Muscle of arm (tissue), 12 donors: ENCODE data around the gene SMYD1. TPM values are rescaled to one million over a fixed set of nuclear protein-coding genes. Genes with fewer than 3 reads are reported as not detected.
A peak's percentile ranks its signal among the peaks of the same experiment; 100 is the strongest.

ENCODE experiments used
- DNase-seq: peaks from one replicate; pipeline ENCODE4 v3.0.0-alpha.2; 2013
- polyA plus RNA-seq, 12 donors: library from polyadenylated mRNA; unstranded; fragments of 120-200 nt; gene quantifications; one replicate each; pipeline ENCODE4 v1.2.1, GENCODE V29; 2013; ENCODE audit not compliant: insufficient read length in 12 of 12

Gene SMYD1
- polyA plus RNA-seq, 12 donors = 94.9 to 405 (median 332) TPM

DNA sequence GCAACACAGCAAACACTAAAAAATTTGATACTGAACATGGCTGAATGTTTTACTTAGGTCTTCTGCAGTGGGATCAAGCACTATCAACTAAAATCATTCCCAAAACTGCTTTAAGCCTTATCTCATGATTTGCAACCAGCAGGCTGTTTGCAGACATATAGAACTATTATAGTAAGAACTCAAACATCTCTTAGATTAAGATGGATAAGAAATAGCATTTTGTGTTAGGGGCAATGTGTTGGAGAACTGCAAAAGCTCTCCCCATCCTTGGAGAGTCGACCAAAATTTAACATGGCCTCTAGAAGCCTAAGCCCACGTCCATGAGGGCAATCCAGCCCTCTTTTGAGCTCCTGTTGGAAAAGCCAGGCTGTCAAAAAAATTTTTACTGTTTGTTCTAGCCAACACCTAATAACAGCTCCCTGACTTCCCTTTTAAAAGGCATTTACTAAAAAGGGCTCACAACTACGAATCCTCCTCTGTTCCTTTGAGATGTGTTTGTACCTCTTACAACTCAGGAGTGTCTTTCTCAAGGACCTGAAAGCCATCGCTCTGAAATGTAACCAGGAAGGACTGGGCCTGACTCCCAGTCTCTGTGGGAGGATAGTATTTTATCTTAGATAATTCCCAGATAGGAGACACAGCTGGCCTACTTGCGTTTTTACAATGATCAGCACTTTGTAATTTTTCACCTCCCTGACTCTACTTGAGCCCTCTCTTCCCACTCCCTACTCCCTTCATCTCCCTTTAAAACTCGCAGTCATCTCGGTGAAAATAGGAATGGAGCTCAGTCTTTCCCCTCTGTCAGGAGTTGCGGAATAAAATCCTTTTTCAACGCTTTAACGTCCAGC is 13.5 kb upstream of the SMYD1 start:
- no peak for DNase-seq

GRCh38 chr2:88054782-88055370 is 12.7 kb upstream of the SMYD1 start:
- peak; percentile 53 for DNase-seq

GRCh38 chr2:88055371-88056128 is 12.1 kb upstream of the SMYD1 start, which contains the start of gene KRCC1:
TSS of gene KRCC1 (minus strand) at chr2:88055783. CDS start at chr2:88028563, 27,220 bp downstream.
- peak; percentile 95 for DNase-seq

GRCh38 chr2:88057437-88057844 is 10.2 kb upstream of the SMYD1 start:
- no peak for DNase-seq

GRCh38 chr2:88058191-88058590 is 9.4 kb upstream of the SMYD1 start:
- no peak for DNase-seq

DNA sequence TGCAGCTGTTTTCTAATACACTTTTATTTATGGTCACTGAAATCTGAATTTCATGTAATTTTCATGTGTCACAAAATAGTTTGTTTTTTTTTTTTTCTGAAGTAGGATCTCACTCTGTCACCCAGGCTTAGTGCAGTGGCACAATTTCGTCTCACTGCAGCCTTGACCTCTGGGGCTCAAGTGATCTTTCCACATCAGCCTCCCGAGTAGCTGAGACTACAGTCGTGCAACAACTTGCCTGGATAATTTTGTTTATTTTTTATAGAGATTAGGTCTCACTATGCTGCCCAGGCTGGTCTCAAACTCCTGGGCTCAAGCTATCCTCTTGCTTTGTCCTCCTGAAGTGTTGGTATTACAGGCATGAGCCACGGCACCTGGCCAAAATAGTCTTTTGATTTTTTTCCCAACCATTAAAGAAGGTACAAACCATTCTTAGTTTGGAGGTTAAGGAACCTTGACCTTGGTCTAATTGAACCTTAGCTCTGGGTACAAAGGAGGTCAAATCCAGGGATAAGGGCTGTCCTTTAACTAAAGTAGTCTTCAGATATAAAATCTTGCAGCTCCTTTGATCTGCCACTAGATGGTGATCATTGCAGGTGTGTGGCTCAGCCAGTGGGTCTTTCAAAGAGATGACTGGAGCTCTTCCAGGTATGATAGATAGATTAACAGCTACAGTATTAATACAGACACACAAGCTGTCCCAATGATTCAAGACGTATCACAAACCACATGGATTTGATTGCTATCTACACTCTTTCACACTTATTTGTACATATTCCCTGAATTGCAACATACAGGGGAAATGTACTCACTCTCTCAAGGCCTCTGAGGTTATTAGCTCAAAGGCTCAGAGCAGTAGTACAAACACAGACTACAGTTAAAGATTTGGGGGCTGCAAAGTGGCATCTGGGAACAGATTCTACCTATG is 7.4 kb upstream of the SMYD1 start:
- no peak for DNase-seq

DNA sequence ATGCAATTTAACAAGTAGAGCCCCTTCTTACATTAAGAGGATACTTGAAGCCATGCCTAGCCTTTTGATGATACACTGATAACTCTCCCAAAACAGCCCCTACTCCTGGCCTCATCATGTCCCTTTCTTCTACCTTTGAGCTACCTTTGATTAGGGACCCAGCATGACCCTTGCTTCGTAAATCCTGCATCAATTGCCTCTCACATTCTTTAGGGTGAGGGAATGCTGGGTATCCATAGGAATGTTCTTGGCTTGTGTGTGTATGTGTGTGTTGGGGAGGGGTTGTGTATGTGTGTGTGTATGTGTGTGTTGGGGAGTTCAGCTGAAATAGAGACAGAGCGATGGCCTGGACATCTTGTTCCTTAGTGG is 6.7 kb upstream of the SMYD1 start:
- DNase-seq = no peak

DNA sequence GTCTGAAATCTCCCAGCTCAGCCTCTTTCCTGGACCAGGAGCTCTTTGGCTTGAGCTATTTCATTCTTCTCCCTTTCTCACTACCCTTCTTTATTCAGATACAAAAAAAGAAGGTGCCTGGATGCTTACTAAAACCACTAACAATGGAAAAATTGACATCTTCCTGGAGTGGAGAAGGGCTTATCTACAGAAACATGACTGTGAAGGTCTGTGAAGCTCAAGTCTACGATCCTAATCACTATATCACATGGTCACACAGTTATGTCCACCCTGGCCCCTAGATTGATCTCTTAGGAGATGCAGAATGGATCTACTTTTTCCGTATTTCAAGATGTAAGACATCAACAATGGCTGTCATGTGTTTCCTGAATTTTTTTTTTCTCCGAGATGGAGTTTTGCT is 6.3 kb upstream of the SMYD1 start:
- no peak for DNase-seq

- no peak for DNase-seq
Measured at GRCh38 chr2:88066543-88066942, 1.1 kb upstream of the SMYD1 start.

- DNase-seq = peak; percentile 46
Measured at GRCh38 chr2:88067189-88067588, 436 bp upstream of the SMYD1 start.

DNA sequence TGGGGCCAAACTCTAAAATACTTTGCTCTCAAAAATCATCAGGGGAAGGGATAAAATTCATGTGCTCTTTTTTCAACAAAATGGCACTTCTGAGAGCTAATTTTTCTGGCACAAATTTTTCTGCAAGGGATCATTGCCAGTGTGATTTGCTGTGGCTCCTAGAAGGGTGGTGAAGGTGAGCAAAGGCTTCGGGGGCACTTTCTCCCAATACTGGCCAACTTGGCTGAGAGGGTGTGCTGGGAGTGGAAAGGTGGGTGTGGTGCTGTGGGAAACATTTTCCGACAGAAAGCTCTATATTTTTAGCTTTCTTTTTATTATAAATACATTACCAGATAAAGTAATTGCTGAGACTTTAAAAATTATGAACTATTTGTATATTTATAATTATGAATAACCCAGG is 419 bp downstream of the SMYD1 start:
- no peak for DNase-seq

- no peak for DNase-seq
Measured at GRCh38 chr2:88069117-88069516, 1.5 kb downstream of the SMYD1 start.

DNA sequence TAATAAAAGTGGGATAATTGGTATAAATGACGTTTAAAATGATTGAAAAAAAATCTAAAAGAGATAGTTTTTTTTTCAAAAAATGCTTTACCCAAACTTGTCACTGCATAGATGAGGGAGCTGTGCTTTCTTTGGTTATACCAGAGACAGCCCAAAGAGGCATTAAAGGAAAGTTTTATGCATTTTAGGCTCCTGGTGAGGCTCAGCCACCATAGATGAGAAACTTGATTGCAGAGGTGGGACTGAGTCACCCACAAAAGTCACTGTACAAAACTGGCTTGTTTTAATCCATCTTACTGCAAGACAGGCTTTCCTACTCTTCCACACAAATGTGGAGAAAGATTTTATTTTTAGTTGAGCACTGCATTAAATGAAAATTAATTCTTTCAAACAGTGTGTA is 2.4 kb downstream of the SMYD1 start:
- DNase-seq = no peak

DNA sequence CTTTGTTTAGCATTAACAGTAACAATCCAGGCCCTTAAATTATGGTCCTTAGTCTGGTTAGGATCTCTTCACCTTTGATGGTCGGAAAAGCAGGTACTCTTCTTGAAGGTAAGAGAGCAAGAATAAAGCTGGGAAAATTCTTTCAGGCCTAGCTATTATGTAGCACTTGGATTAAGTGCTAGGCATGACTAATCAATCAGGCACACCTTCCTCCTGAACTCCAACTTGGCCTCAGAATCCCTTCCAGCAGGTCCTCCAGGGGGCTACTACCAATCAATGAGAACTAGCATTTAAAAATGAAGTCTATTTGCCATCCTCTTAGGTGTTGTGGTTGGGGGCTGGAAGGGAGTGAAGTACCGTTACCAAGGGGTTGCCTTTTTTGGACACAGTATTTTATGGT is 3.7 kb downstream of the SMYD1 start:
- no peak for DNase-seq

GRCh38 chr2:88074150-88074549 is 6.5 kb downstream of the SMYD1 start:
- no peak for DNase-seq

DNA sequence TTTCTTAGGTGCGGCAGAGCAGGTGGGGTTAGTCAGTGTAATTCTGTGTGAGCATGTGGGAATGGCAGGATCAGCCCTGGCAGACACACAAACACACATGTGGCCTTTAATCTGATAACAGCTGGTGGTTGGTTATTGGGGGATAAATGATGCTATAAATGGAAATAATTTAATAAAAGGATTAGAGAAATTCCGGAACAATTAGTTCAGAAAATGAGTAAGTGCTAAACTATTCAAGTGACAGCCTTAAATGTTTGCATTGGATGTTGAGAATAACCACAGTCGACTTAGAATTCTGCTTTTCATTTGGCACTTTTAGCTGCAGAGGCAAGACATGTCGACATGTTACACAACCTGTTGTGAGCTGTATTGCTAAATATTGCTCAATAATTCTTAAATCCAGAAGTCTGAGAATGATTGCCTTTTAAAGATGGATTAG is 7.2 kb downstream of the SMYD1 start:
- DNase-seq = no peak

DNA sequence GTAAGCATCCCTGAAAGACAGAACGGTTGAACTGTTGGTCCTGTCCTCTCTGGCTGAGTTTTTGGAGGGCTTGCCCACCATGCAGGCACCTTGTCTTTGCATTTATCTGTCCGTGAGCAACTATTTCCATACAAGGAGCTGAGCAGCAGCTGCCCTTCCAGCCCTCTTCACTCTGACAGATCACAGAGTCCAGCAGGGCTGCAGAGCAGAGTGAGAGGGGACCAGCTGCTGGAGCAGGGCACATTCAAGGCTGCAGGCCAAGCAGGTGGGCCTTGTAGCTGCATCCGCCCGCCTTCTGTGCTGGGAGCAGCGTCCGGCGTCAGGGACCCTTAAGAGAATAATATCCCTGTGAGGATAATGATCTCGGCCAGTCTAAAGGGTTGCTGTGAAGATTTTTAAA is 9.5 kb downstream of the SMYD1 start:
- peak; percentile 37 for DNase-seq

- DNase-seq = no peak
Measured at GRCh38 chr2:88078643-88079172, 11.1 kb downstream of the SMYD1 start.

DNA sequence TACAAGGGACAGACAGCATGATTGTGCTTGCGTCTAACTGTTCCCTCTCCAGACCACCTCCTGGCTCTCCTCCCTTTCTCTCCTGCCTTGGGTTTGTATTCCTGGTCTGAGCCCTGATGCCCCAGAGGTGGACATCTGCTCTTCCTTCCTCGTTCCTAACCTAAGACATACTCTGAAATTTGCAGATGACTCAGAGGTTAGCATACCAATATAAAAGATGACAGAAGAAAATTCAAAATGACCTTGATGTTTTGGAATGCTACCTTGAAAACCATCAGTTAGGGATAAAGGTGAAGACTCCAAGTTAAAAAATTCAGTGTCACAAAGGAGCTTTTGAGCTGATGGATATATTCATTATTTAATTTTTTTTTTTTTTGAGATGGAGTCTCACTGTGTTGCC is 12.9 kb downstream of the SMYD1 start:
- DNase-seq = no peak

- DNase-seq = no peak
Measured at GRCh38 chr2:88081924-88082608, 14.4 kb downstream of the SMYD1 start.

DNA sequence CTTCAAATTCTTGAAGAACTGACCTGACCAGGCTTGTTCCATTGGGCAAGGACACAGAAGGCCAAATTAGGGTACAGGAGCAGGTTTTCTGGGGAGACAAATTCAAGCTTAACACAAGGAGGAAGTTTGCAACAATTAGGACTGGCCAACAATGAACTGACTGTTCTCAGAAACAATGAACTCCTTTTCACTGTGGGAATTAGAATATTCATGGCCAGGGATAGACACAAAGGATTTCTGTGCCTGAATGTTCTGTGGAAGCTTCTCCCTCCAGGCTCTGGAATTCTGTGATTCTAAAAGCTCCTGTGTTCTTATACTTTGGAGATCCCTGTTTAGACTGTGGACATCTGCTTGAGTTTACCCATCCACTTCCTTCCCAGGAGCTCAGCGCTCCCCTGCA is 15.2 kb downstream of the SMYD1 start:
- no peak for DNase-seq
